K562 (cell line): ENCODE measurements around the gene STX2. TPM values are rescaled to one million over a fixed set of nuclear protein-coding genes. Genes with fewer than 3 reads are reported as not detected.

ENCODE experiments used
- AFF1 ChIP-seq, 2 experiments: fragments of 450-650 bp; IDR thresholded peaks; 2 replicates each; pipeline ENCODE4 v1.6.1; 2018; ENCODE audit warnings: mild to moderate bottlenecking in 2 of 2, low read depth in 1 of 2; ENCODE audit not compliant: partially characterized antibody in 2 of 2
- DACH1 ChIP-seq: fragments of 450-650 bp; IDR thresholded peaks from 2 replicates; pipeline ENCODE4 v1.6.1; 2018; ENCODE audit not compliant: partially characterized antibody
- HMGN3 ChIP-seq: IDR thresholded peaks from 2 replicates; pipeline ENCODE4 v1.6.1; 2011; ENCODE audit warnings: borderline replicate concordance, low read depth, mild to moderate bottlenecking, mixed read lengths, low read length; ENCODE audit not compliant: insufficient read length; ENCODE audit errors: extremely low read depth
- HOXB6 ChIP-seq: fragments of 250-450 bp; sonication (Bioruptor Pico); IDR thresholded peaks from 2 replicates; pipeline ENCODE4 v1.5.1; 2022; ENCODE audit warnings: mild to moderate bottlenecking, borderline replicate concordance
- IRF9 ChIP-seq: fragments of 450-650 bp; IDR thresholded peaks from 2 replicates; pipeline ENCODE4 v1.6.1; 2016; ENCODE audit warnings: missing biosample characterization, missing genetic modification characterization
- LCOR ChIP-seq: sonication (generic); formaldehyde crosslinking; IDR thresholded peaks from 2 replicates; pipeline ENCODE4 v1.8.0; 2022; ENCODE audit warnings: mild to moderate bottlenecking, missing genetic modification reagents
- MBD1 ChIP-seq: fragments of 250-450 bp; sonication (Bioruptor Pico); IDR thresholded peaks from 2 replicates; pipeline ENCODE4 v1.8.0; 2022; ENCODE audit warnings: inconsistent platforms
- MLX ChIP-seq, 2 experiments: fragments of 450-650 bp in 1 of 2; sonication (generic) in 1 of 2; formaldehyde crosslinking; conservative IDR thresholded peaks; 2 replicates each; pipeline versions ENCODE4 v1.4.0 to v1.8.1; 2020 to 2022; ENCODE audit warnings: mild to moderate bottlenecking in 1 of 2, missing genetic modification reagents in 1 of 2
- POLR2B ChIP-seq: fragments of 450-650 bp; IDR thresholded peaks from 2 replicates; pipeline ENCODE4 v1.6.1; 2018; ENCODE audit warnings: low read depth; ENCODE audit not compliant: partially characterized antibody
- POLR2H ChIP-seq: IDR thresholded peaks from 2 replicates; pipeline ENCODE4 v1.6.1; 2016; ENCODE audit warnings: missing genetic modification characterization, low read depth, mild to moderate bottlenecking, control low read depth, missing compliant biosample characterization, moderate library complexity
- SP1 ChIP-seq: sonication (generic); formaldehyde crosslinking; IDR thresholded peaks from 2 replicates; pipeline ENCODE4 v1.8.1; 2022; ENCODE audit warnings: mild to moderate bottlenecking, missing genetic modification reagents
- THRB ChIP-seq: fragments of 450-650 bp; formaldehyde crosslinking; conservative IDR thresholded peaks from 2 replicates; pipeline ENCODE4 v1.4.0; 2022; ENCODE audit warnings: mild to moderate bottlenecking, missing genetic modification characterization
- U2AF2 ChIP-seq: fragments of 200-400 bp; formaldehyde crosslinking; optimal IDR thresholded peaks from 2 replicates; pipeline ENCODE3; 2017; ENCODE audit warnings: low read depth, mild to moderate bottlenecking, low read length
- ZNF133 ChIP-seq: fragments of 250-450 bp; sonication (Bioruptor Pico); IDR thresholded peaks from 2 replicates; pipeline ENCODE4 v1.4.0; 2020; ENCODE audit warnings: mild to moderate bottlenecking
- ZNF277 ChIP-seq: fragments of 250-450 bp; sonication (Bioruptor Pico); IDR thresholded peaks from 2 replicates; pipeline ENCODE4 v1.8.0; 2022; ENCODE audit warnings: inconsistent platforms, mild to moderate bottlenecking, moderate library complexity, borderline replicate concordance
- ZNF551 ChIP-seq: fragments of 250-450 bp; sonication (Bioruptor Pico); IDR thresholded peaks from 2 replicates; pipeline ENCODE4 v1.5.0; 2021; ENCODE audit warnings: mild to moderate bottlenecking, moderate library complexity
- polyA plus RNA-seq, 8 experiments: library from polyadenylated mRNA; depleted of rRNA in 4 of 8; stranded (reverse) in 5 of 8; unstranded in 3 of 8; fragments of >200 nt; fragmentation: Nextera tagmentation in 2 of 8; fragmentation: Illumina TruSeq in 1 of 8; extraction: Ambion mirVana in 2 of 8; extraction: Trizol in 1 of 8; gene quantifications; 2 replicates each; pipeline versions ENCODE4 v1.2.1 to v1.2.3, GENCODE V29; 2011 to 2014; ENCODE audit warnings: inconsistent platforms in 1 of 8, missing spikeins in 1 of 8
- total RNA-seq, 7 experiments: library from RNA; depleted of rRNA in 6 of 7; stranded (reverse); fragments of >200 nt in 6 of 7; fragmentation: Illumina TruSeq in 2 of 7; extraction: Trizol in 2 of 7; gene quantifications; 2 replicates each; pipeline versions ENCODE4 v1.2.1 to v1.2.3, GENCODE V29; 2011 to 2021; ENCODE audit warnings: low replicate concordance in 1 of 7

The STX2 gene
- total and polyA plus RNA-seq, 9 of the 15 experiments (the other 6 are each of a cell fraction or from before 2014, with no cell fraction given), result 22.2 to 54.6 (median 30.8) TPM

GRCh38 chr12:130765186-130765659 is 73.8 kb downstream of the STX2 start (continued):
- TF ChIP-seq MBD1 (CRISPR knock-in tag), result no peak
- TF ChIP-seq AFF1 (IDR thresholded peaks at IDR 0.05; ENCODE audit: low read depth in 1 of 2, partially characterized antibody in 2 of 2), result peak in 1 of 2 experiments; percentile 53
- no peak for TF ChIP-seq IRF9
- no peak for TF ChIP-seq U2AF2
- TF ChIP-seq ZNF133 (CRISPR knock-in tag), result no peak
- no peak for TF ChIP-seq DACH1
- TF ChIP-seq HMGN3, result no peak
- no peak for TF ChIP-seq POLR2H (tag)
- no peak for TF ChIP-seq LCOR
- TF ChIP-seq ZNF551 (CRISPR knock-in tag), result no peak
- no peak for TF ChIP-seq MLX (CRISPR knock-in tag; conservative IDR thresholded peaks at IDR 0.05)
- peak; percentile 76 for TF ChIP-seq SP1
- TF ChIP-seq THRB (CRISPR knock-in tag), result no peak
- no peak for TF ChIP-seq POLR2B
- TF ChIP-seq HOXB6, result no peak
- no peak for TF ChIP-seq ZNF277
